OCI-LY1 (cell line): ENCODE measurements around the gene EFNA4.
A peak's percentile ranks its signal among the peaks of the same experiment; 100 is the strongest.

Experiments
- H2AFZ ChIP-seq: fragments of 200-600 bp; sonication (generic), shearing (Covaris generic); 2 replicates; pipeline ENCODE4 v1.6.0; 2014; ENCODE audit warnings: antibody characterized with exemption, mild to moderate bottlenecking, low read length
- H3F3A ChIP-seq: fragments of 200-600 bp; sonication (generic), shearing (Covaris generic); 2 replicates; pipeline ENCODE4 v1.6.0; 2014; ENCODE audit warnings: mild to moderate bottlenecking, antibody characterized with exemption, low read length, moderate library complexity; ENCODE audit not compliant: insufficient read depth
- H3K27ac ChIP-seq: fragments of 200-600 bp; sonication (generic); 2 replicates; pipeline ENCODE4 v1.5.1; 2014; ENCODE audit warnings: low read length, mixed run types, mild to moderate bottlenecking, low read depth; ENCODE audit not compliant: poor library complexity, severe bottlenecking
- H3K27me3 ChIP-seq: fragments of 200-600 bp; sonication (generic); 2 replicates; pipeline ENCODE4 v1.6.0; 2014; ENCODE audit warnings: antibody characterized with exemption, mild to moderate bottlenecking, low read length, moderate library complexity; ENCODE audit not compliant: insufficient read depth
- H3K36me3 ChIP-seq: fragments of 200-600 bp; sonication (generic); 2 replicates; pipeline ENCODE4 v1.6.1; 2014; ENCODE audit warnings: mild to moderate bottlenecking, antibody characterized with exemption, low read length, moderate library complexity, mixed read lengths; ENCODE audit not compliant: insufficient read depth
- H3K4me1 ChIP-seq: fragments of 200-600 bp; sonication (generic); 2 replicates; pipeline ENCODE4 v1.5.1; 2014; ENCODE audit warnings: mild to moderate bottlenecking, low read length, moderate library complexity; ENCODE audit not compliant: insufficient read depth, severe bottlenecking
- H3K4me2 ChIP-seq: fragments of 200-600 bp; sonication (generic), shearing (Covaris generic); 2 replicates; pipeline ENCODE4 v1.6.1; 2014; ENCODE audit warnings: low read length
- H3K4me3 ChIP-seq: fragments of 200-600 bp; sonication (generic); 2 replicates; pipeline ENCODE4 v1.5.1; 2014; ENCODE audit warnings: low read length, low read depth, mild to moderate bottlenecking, mixed read lengths; ENCODE audit not compliant: poor library complexity, severe bottlenecking
- H3K79me2 ChIP-seq: fragments of 200-600 bp; shearing (Covaris generic); 2 replicates; pipeline ENCODE4 v1.6.1; 2016; ENCODE audit warnings: mixed run types, low read length, mixed read lengths; ENCODE audit not compliant: insufficient read depth
- H3K9ac ChIP-seq: fragments of 200-600 bp; sonication (generic), shearing (Covaris generic); 2 replicates; pipeline ENCODE4 v1.6.1; 2014; ENCODE audit warnings: mild to moderate bottlenecking, low read length, mixed read lengths
- H3K9me2 ChIP-seq: fragments of 200-600 bp; sonication (generic), shearing (Covaris generic); 2 replicates; pipeline ENCODE4 v1.6.1; 2014; ENCODE audit warnings: low read depth, mild to moderate bottlenecking, low read length, mixed read lengths
- H3K9me3 ChIP-seq: fragments of 200-600 bp; shearing (Covaris generic); 2 replicates; pipeline ENCODE4 v1.6.1; 2014; ENCODE audit warnings: low read length, mixed read lengths
- H4K20me1 ChIP-seq: fragments of 200-600 bp; sonication (generic), shearing (Covaris generic); 2 replicates; pipeline ENCODE4 v1.6.0; 2016; ENCODE audit warnings: mild to moderate bottlenecking, low read length; ENCODE audit not compliant: insufficient read depth
- EZH2 ChIP-seq: fragments of 200-600 bp; sonication (generic), shearing (Covaris generic); IDR thresholded peaks from 2 replicates; pipeline ENCODE4 v1.8.0; 2017; ENCODE audit warnings: borderline replicate concordance, mixed run types, mild to moderate bottlenecking, antibody characterized with exemption, low read length, moderate library complexity, mixed read lengths
- TF ChIP-seq, protein P1 (sequence below): fragments of 200-600 bp; sonication (generic), shearing (Covaris generic); IDR thresholded peaks from 2 replicates; pipeline ENCODE4 v1.5.1; 2017; ENCODE audit warnings: mild to moderate bottlenecking, antibody characterized with exemption, low read length, moderate library complexity, mixed read lengths

Gene EFNA4

DNA sequence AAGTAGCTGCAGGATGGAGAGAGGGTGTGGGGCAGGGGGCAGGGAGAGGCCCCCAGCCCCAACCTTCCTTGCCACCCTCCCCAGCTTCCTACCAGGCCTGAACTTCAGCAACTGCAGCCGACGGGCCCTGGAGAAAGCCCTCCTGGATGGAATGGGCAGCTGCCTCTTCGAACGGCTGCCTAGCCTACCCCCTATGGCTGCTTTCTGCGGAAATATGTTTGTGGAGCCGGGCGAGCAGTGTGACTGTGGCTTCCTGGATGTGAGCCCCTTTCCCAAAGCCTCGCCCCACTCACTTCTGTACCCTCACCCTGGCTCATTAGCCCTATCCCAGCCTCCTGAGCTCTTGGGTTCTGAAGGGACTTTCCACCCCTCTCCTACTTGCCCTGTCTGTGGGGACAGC lies 6.4 kb upstream of the EFNA4 start:
- no peak overlapping the region for H3K4me2 ChIP-seq
- no peak overlapping the region for H3K4me3 ChIP-seq
- H3K27me3 ChIP-seq, result no peaks in the 10 kb centered on the region
- H3K79me2 ChIP-seq, result no peaks in the 10 kb centered on the region
- H2AFZ ChIP-seq, result no peak overlapping the region
- H3K27ac ChIP-seq, result no peak overlapping the region
- H3F3A ChIP-seq, result no peaks in the 10 kb centered on the region
- H3K36me3 ChIP-seq, result peaks cover 8% of the 10 kb centered on the region
- TF ChIP-seq EZH2, result no peak
- TF ChIP-seq, protein P1, sequence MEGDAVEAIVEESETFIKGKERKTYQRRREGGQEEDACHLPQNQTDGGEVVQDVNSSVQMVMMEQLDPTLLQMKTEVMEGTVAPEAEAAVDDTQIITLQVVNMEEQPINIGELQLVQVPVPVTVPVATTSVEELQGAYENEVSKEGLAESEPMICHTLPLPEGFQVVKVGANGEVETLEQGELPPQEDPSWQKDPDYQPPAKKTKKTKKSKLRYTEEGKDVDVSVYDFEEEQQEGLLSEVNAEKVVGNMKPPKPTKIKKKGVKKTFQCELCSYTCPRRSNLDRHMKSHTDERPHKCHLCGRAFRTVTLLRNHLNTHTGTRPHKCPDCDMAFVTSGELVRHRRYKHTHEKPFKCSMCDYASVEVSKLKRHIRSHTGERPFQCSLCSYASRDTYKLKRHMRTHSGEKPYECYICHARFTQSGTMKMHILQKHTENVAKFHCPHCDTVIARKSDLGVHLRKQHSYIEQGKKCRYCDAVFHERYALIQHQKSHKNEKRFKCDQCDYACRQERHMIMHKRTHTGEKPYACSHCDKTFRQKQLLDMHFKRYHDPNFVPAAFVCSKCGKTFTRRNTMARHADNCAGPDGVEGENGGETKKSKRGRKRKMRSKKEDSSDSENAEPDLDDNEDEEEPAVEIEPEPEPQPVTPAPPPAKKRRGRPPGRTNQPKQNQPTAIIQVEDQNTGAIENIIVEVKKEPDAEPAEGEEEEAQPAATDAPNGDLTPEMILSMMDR, result no peak
- no peak overlapping the region for H3K9ac ChIP-seq
- no peaks in the 10 kb centered on the region for H3K9me3 ChIP-seq
- peaks cover 13% of the 10 kb centered on the region for H3K4me1 ChIP-seq
- H3K9me2 ChIP-seq, result no peaks in the 10 kb centered on the region
- no peaks in the 10 kb centered on the region for H4K20me1 ChIP-seq

DNA sequence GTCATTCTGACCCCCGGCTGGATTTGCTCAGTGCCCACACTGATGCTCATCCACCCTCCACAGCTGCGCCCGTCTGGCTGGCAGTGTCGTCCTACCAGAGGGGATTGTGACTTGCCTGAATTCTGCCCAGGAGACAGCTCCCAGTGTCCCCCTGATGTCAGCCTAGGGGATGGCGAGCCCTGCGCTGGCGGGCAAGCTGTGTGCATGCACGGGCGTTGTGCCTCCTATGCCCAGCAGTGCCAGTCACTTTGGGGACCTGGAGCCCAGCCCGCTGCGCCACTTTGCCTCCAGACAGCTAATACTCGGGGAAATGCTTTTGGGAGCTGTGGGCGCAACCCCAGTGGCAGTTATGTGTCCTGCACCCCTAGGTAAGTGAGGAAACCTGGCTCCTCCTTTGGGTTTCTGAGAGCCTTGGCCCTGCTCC lies 5.7 kb upstream of the EFNA4 start:
- Histone ChIP-seq H4K20me1 (no peaks in the 10 kb centered on the region), H3F3A (no peaks in the 10 kb centered on the region), H2AFZ (no peak overlapping the region), H3K27me3 (no peaks in the 10 kb centered on the region), H3K36me3 (peaks cover 8% of the 10 kb centered on the region), H3K4me2 (no peak overlapping the region), H3K4me1 (peaks cover 12% of the 10 kb centered on the region), H3K27ac (no peak overlapping the region), H3K9me3 (no peaks in the 10 kb centered on the region), H3K9me2 (no peaks in the 10 kb centered on the region), H3K4me3 (no peak overlapping the region), H3K9ac (no peak overlapping the region), H3K79me2 (no peaks in the 10 kb centered on the region)
- TF ChIP-seq, protein P1, result peak; percentile 10; the same call in 1 of the 2 replicates
- no peak for TF ChIP-seq EZH2

DNA sequence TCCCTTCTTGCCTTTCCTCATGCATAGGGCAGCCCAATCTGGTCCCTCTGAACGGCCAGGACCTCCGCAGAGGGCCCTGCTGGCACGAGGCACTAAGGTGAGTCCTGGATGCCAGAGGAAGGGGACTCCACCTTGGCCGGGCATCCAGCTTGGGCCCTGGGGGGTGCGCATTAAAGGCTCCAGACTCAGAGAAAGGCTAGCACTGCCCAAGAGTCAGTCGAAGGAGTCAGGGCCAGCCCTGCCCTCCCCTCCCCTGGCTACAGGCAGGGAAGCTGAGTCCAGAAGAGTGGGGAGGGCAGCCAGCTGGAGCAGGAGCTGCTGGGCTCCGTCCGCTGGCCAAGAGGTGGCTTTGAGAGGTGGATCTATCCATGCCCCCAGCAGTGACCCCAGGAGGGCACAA lies 2.8 kb upstream of the EFNA4 start:
- no peak overlapping the region for H3K4me2 ChIP-seq
- no peak overlapping the region for H2AFZ ChIP-seq
- no peaks in the 10 kb centered on the region for H3K27me3 ChIP-seq
- H3K4me1 ChIP-seq, result peaks cover 28% of the 10 kb centered on the region
- H3K4me3 ChIP-seq, result no peak overlapping the region
- H3K9me2 ChIP-seq, result no peaks in the 10 kb centered on the region
- H3K36me3 ChIP-seq, result peaks cover 8% of the 10 kb centered on the region
- TF ChIP-seq, protein P1, result no peak
- no peak for TF ChIP-seq EZH2
- H4K20me1 ChIP-seq, result no peaks in the 10 kb centered on the region
- no peaks in the 10 kb centered on the region for H3K79me2 ChIP-seq
- no peak overlapping the region for H3K9ac ChIP-seq
- H3F3A ChIP-seq, result no peaks in the 10 kb centered on the region
- H3K27ac ChIP-seq, result no peak overlapping the region
- H3K9me3 ChIP-seq, result no peaks in the 10 kb centered on the region
